Heart left ventricle (tissue), 13 donors: ENCODE results near the gene GLI2.

Experiments used
- CTCF ChIP-seq, 12 donors: fragments of 200-600 bp; sonication (generic) in 4 of 12; IDR thresholded peaks; one replicate each; pipeline versions ENCODE4 v1.5.0 to v1.8.0; 2018 to 2022; ENCODE audit warnings: antibody characterized with exemption in 12 of 12, mild to moderate bottlenecking in 5 of 12
- POLR2A ChIP-seq, 2 donors: fragments of 450-650 bp; IDR thresholded peaks; one replicate each; pipeline ENCODE4 v1.6.1; 2017; ENCODE audit warnings: antibody characterized with exemption in 2 of 2, mild to moderate bottlenecking in 2 of 2, moderate library complexity in 2 of 2
- donor health status: ischemic (EF 13 %, LVEDD 7.1; RV severe dilation, severe dysfunction).
- donor health status: DM: no; HTN: yes; CAD: no.
- donor health status: DM: no; HTN: no; CAD: no.
- donor health status: ischemic (EF 25% LVEDD 6.9; RV normal size, moderate dysfunction).
- donor health status: ischemic (EF 25% LVEDD 5.7; RV mildly dilated, moderate dysfunction).
- donor health status: ischemic (EF 35%, LVEDD 5.7; RV mildly dilated, moderate dysfunction).
- donor health status: nonischemic (EF 11% LVEDD 7.7; RV severe dilation, severe dysfunction).
- donor health status: DM: yes; HTN: yes; CAD: no.
- donor health status: PGD.
- donor health status: ischemic (EF 29% LVEDD 5.4; RV normal size, mild dysfunction).
- donor health status: nonischemic (EF 23%, LVEDD 6.1; RV moderate dilation, normal function).

GRCh38 chr2:120726245-120726644 lies 9.4 kb upstream of the GLI2 start:
- TF ChIP-seq CTCF (IDR thresholded peaks at IDR 0.05) (no peak), POLR2A (IDR thresholded peaks at IDR 0.05) (no peak)
